ENCODE measurements around the gene ANXA6.

DNA sequence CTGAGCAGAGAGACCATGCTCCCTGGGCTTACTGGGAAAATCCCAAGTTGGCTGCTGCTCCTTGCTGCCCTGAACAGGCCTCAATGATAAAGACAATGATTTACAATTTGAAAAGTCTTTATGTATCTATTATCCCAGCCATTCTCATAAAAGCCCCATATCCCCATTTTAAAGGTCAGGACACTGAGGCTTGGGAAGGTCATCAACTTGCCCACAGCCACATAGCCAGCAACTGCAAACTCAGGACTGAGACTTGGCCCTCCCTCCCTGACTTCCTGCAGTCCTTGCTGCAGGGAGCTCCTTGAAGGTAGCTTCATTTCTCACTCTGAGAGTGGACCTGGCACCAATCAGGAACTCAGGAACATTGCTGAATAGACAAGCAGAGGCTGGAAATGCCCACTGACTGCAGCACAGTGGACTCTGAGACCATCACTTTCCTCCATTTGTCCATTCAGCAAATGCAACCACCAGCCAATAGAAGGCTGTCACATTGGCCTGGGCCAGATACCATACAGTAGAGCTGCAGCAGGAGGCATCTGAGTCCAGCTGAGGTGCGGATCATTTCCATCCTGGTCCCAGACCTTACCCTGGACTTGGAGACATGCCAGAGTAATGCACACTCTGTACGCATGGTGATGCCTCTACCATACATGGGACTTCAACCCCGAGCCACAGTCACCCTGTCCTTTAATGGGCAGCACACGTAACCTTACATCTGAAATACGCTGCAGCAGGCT lies 95.0 kb downstream of the ANXA6 start:
- no peak for TF ChIP-seq ZNF274 (IDR thresholded peaks at IDR 0.05; ENCODE audit: low read depth, low read length)
- no peak for TF ChIP-seq YY1 (IDR thresholded peaks at IDR 0.05; ENCODE audit: insufficient read depth, insufficient read length)
- no peak for TF ChIP-seq SUZ12 (IDR thresholded peaks at IDR 0.05; ENCODE audit: extremely low read depth, insufficient read depth, insufficient read length)

Data from NT2/D1 (cell line).